Nephron (organoid): ENCODE results near the gene RBMXL3.

ENCODE experiments used
- H3K27ac Mint-ChIP-seq, 3 experiments: 2 replicates each; pipeline ENCODE4 v1.8.0; 2020; ENCODE audit warnings: mixed read lengths in 3 of 3, mild to moderate bottlenecking in 2 of 3, moderate library complexity in 1 of 3
- H3K27me3 Mint-ChIP-seq: 2 replicates; pipeline ENCODE4 v1.8.0; 2021; ENCODE audit warnings: low read depth, mild to moderate bottlenecking, moderate library complexity, mixed read lengths
- H3K36me3 Mint-ChIP-seq: 2 replicates; pipeline ENCODE4 v1.8.0; 2020; ENCODE audit warnings: low read depth, mixed read lengths
- H3K4me1 Mint-ChIP-seq: 2 replicates; pipeline ENCODE4 v1.8.0; 2020; ENCODE audit warnings: mixed read lengths
- H3K4me3 Mint-ChIP-seq, 3 experiments: 2 replicates each; pipeline ENCODE4 v1.8.0; 2020; ENCODE audit warnings: mild to moderate bottlenecking in 3 of 3, mixed read lengths in 3 of 3, moderate library complexity in 2 of 3
- H3K9me3 Mint-ChIP-seq: 2 replicates; pipeline ENCODE4 v1.8.0; 2020; ENCODE audit warnings: mixed read lengths
- TF ChIP-seq, protein P1 (sequence below), 3 experiments: fragments of 200-600 bp; sonication (generic); IDR thresholded peaks; one replicate each; pipeline ENCODE4 v1.5.0; 2021; ENCODE audit warnings: antibody characterized with exemption in 3 of 3; ENCODE audit not compliant: unreplicated experiment in 3 of 3

RBMXL3 gene

DNA sequence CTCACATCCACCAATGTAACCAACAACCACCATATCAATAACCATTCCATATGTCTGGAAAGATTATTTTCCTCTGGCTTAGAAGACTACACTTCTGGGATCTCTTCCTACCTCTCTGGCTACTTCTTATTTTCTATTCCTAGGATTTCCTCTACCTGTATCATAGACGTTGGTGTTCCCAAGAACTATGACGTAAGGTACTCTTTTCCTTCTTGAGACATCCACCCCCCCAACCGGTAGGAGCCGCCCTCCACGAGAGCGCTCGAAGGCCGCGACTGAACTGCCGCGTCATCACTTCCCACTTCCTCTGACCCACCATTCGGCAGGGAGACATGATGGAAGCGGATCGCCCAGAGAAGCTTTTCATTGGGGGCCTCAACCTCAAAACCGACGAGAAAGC, at the start of gene RBMXL3:
TSS of gene RBMXL3 (plus strand) at position 301 of the 400 bp plus-strand sequence. CDS start at position 333, 32 bp downstream.
- TF ChIP-seq, protein P1, sequence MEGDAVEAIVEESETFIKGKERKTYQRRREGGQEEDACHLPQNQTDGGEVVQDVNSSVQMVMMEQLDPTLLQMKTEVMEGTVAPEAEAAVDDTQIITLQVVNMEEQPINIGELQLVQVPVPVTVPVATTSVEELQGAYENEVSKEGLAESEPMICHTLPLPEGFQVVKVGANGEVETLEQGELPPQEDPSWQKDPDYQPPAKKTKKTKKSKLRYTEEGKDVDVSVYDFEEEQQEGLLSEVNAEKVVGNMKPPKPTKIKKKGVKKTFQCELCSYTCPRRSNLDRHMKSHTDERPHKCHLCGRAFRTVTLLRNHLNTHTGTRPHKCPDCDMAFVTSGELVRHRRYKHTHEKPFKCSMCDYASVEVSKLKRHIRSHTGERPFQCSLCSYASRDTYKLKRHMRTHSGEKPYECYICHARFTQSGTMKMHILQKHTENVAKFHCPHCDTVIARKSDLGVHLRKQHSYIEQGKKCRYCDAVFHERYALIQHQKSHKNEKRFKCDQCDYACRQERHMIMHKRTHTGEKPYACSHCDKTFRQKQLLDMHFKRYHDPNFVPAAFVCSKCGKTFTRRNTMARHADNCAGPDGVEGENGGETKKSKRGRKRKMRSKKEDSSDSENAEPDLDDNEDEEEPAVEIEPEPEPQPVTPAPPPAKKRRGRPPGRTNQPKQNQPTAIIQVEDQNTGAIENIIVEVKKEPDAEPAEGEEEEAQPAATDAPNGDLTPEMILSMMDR (IDR thresholded peaks at IDR 0.05; ENCODE audit: unreplicated experiment in 3 of 3), result no peak
- H3K27ac Mint-ChIP-seq, result no peak within 1 kb of the TSS
- H3K27me3 Mint-ChIP-seq, result no peaks in the 10 kb centered on the region
- H3K36me3 Mint-ChIP-seq, result peaks cover 60% of the 10 kb centered on the region
- no peaks in the 10 kb centered on the region for H3K4me1 Mint-ChIP-seq
- H3K9me3 Mint-ChIP-seq, result peaks cover 16% of the 10 kb centered on the region
- H3K4me3 Mint-ChIP-seq, result no peak within 1 kb of the TSS

DNA sequence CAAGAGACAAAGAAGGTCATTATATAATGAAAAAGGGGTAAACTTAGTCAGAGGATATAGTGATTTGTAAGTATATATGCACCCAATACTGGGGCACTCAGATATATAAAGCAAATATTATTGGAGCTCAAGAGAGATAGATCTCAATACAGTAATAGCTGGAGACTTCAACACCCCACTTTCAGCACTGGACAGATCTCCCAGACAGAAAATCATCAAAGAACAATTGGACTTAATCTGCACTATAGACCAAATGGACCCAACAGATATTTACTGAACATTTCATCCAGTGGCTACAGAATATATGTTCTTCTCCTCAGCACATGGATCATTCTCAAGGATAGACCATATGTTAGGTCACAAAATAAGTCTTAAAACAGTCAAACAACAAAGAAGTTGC, 47.2 kb upstream of the RBMXL3 start:
- H3K4me3 Mint-ChIP-seq, result no peak overlapping the region
- TF ChIP-seq, protein P1 (IDR thresholded peaks at IDR 0.05; ENCODE audit: unreplicated experiment in 3 of 3), result no peak
- no peak overlapping the region for H3K27ac Mint-ChIP-seq
- H3K36me3 Mint-ChIP-seq, result peaks cover 89% of the 10 kb centered on the region
- no peaks in the 10 kb centered on the region for H3K4me1 Mint-ChIP-seq
- H3K27me3 Mint-ChIP-seq, result no peaks in the 10 kb centered on the region
- peaks cover 34% of the 10 kb centered on the region for H3K9me3 Mint-ChIP-seq

DNA sequence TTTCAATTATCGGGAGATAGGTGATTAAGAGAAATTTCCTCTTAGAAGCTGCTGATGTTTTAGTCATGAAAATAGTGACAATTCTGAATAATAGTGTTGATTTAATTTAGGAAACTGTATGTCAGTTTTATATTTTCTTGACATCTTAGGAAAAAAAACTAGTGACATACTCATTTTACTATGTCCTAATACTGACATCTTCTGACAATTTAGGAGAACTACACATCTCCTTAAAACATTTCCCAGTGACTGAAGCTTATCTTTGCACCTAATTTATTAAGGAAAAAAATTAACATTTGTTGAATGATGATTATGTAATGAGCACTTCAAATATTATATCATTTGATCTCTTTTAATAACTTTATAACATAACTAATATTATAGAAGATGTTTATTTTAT, 42.0 kb upstream of the RBMXL3 start:
- Mint-ChIP-seq H3K9me3 (peaks cover 20% of the 10 kb centered on the region), H3K27ac (no peak overlapping the region), H3K36me3 (peaks cover 50% of the 10 kb centered on the region), H3K4me1 (no peaks in the 10 kb centered on the region), H3K27me3 (no peaks in the 10 kb centered on the region), H3K4me3 (no peak overlapping the region)
- TF ChIP-seq, protein P1 (IDR thresholded peaks at IDR 0.05; ENCODE audit: unreplicated experiment in 3 of 3), result peak; percentile 53 to 71 (median 56)

DNA sequence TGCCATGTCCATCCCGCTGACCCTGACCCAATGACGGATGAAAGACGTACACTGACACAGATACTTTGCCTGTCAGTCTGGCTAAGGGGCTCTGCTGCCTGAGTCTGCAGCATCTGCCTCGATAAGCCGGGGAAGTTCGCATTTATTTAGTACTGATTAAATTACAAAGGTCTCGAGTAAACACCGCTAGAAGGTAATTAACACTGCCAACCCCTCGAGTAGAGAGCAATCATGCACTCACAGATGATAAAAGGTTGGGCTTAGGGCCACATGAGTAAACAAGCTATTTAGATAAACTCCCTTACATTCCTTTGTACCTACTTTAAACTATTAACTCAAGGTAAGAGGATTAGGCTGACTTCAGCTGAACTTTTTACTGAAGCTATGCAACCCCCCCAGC, 16.0 kb upstream of the RBMXL3 start:
- Mint-ChIP-seq H3K4me3 (no peak overlapping the region), H3K4me1 (no peaks in the 10 kb centered on the region), H3K27ac (no peak overlapping the region), H3K36me3 (peaks cover 41% of the 10 kb centered on the region), H3K27me3 (no peaks in the 10 kb centered on the region), H3K9me3 (no peaks in the 10 kb centered on the region)
- TF ChIP-seq, protein P1 (IDR thresholded peaks at IDR 0.05; ENCODE audit: unreplicated experiment in 3 of 3), result no peak

DNA sequence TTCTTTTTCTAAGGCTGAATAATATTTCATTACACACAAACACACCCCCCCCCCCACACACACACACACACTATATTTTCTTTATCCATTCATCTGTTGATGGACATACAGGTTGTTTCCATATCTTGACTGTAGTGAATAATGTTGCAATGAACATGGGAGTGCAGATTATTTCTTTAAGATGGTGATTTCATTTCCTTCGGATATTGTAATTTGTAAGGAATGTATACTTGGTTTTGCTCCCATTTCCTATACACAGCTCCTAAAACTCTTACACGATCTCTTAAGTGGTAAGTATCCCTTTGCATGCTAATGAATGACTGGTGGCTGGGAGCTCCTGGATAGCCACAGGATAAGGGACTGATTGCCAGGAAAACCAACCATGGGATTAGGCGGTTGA, 14.7 kb upstream of the RBMXL3 start:
- no peak overlapping the region for H3K27ac Mint-ChIP-seq
- H3K4me3 Mint-ChIP-seq, result no peak overlapping the region
- H3K27me3 Mint-ChIP-seq, result no peaks in the 10 kb centered on the region
- H3K9me3 Mint-ChIP-seq, result no peaks in the 10 kb centered on the region
- H3K36me3 Mint-ChIP-seq, result peaks cover 48% of the 10 kb centered on the region
- no peaks in the 10 kb centered on the region for H3K4me1 Mint-ChIP-seq
- TF ChIP-seq, protein P1 (IDR thresholded peaks at IDR 0.05; ENCODE audit: unreplicated experiment in 3 of 3), result no peak

DNA sequence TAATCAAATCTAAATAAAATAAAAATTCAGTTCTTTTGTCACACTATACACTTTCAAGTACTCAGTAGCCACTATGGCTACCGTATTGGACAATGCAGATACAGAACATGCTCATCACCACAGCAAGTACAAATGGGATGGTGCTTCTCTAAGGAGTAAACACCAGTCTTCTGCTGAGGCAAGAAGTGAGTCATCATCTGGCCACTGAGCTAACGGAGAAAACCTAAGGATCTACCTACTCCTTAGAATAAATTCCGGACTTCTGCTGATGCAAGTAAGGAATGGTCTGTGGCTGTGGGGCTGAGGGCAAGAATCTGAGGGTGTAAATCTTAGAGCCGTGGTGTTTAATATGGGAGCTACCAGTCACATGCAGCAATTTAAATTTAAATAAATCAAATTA, 11.3 kb upstream of the RBMXL3 start:
- TF ChIP-seq, protein P1 (IDR thresholded peaks at IDR 0.05; ENCODE audit: unreplicated experiment in 3 of 3), result no peak
- H3K9me3 Mint-ChIP-seq, result no peaks in the 10 kb centered on the region
- H3K27ac Mint-ChIP-seq, result no peak overlapping the region
- H3K4me3 Mint-ChIP-seq, result no peak overlapping the region
- H3K4me1 Mint-ChIP-seq, result no peaks in the 10 kb centered on the region
- peaks cover 43% of the 10 kb centered on the region for H3K36me3 Mint-ChIP-seq
- H3K27me3 Mint-ChIP-seq, result no peaks in the 10 kb centered on the region
